Astrocyte (in vitro differentiated cells and primary cell): ENCODE data around the gene ARL5A.

Experiments
- EZH2 ChIP-seq: IDR thresholded peaks from 2 replicates; pipeline ENCODE4 v1.6.1; 2012; ENCODE audit warnings: mild to moderate bottlenecking, low read length, inconsistent platforms; ENCODE audit not compliant: insufficient read depth
- TF ChIP-seq, protein P1 (sequence below): IDR thresholded peaks from 2 replicates; pipeline ENCODE4 v1.5.1; 2011; ENCODE audit warnings: low read depth, mild to moderate bottlenecking, inconsistent platforms, low read length, moderate library complexity; ENCODE audit not compliant: insufficient read depth

DNA sequence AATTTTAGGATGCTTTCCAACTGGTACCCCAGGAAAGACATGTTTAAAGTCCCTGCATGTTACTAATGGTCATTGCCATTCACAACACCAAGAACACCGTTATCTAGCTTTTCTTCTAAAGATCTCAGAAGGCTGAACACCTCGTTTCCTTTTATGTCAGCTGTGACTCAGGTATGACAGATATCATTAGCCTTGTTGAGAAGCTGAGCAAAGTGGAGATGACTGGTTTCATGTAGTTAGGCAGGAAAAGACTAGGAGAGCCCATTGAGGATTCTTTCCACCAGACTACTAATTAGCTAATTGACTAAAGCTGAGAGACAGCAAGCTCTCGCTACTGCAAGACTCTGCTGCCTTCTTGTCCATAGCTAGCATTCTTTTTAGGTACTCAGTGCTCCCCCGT, 32.0 kb upstream of the ARL5A start:
- TF ChIP-seq, protein P1, sequence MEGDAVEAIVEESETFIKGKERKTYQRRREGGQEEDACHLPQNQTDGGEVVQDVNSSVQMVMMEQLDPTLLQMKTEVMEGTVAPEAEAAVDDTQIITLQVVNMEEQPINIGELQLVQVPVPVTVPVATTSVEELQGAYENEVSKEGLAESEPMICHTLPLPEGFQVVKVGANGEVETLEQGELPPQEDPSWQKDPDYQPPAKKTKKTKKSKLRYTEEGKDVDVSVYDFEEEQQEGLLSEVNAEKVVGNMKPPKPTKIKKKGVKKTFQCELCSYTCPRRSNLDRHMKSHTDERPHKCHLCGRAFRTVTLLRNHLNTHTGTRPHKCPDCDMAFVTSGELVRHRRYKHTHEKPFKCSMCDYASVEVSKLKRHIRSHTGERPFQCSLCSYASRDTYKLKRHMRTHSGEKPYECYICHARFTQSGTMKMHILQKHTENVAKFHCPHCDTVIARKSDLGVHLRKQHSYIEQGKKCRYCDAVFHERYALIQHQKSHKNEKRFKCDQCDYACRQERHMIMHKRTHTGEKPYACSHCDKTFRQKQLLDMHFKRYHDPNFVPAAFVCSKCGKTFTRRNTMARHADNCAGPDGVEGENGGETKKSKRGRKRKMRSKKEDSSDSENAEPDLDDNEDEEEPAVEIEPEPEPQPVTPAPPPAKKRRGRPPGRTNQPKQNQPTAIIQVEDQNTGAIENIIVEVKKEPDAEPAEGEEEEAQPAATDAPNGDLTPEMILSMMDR, result no peak
- TF ChIP-seq EZH2, result no peak
